ENCODE data around the gene CYREN.

Gene CYREN

DNA sequence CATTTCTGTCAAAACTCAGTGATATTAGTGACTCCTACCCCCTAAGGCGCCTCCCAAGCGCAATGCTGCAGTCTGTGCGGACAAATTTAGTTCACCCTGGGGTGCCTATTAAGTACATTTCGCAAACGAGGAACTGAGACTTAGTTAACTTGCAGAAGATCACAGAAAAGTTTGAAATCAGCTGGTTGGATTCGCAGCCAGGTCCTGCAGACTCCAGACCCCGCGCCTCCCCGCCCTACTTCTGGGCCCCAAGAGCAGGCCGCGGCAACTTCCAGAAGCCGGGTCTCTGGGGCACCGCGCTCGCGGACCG lies 588 bp downstream of the CYREN start:
- no peaks in the 10 kb centered on the region for H3K36me3 ChIP-seq (ENCODE audit: control insufficient read depth, insufficient read depth, low read length)
- peak overlapping the region; percentile 81 for H3K27ac ChIP-seq
- peaks cover 12% of the 10 kb centered on the region for H3K4me1 ChIP-seq
- H3K9ac ChIP-seq: peak overlapping the region; percentile 73
- peak overlapping the region; percentile 76 for H3K4me3 ChIP-seq (ENCODE audit: low read depth, low read length)
- TF ChIP-seq, protein P1, sequence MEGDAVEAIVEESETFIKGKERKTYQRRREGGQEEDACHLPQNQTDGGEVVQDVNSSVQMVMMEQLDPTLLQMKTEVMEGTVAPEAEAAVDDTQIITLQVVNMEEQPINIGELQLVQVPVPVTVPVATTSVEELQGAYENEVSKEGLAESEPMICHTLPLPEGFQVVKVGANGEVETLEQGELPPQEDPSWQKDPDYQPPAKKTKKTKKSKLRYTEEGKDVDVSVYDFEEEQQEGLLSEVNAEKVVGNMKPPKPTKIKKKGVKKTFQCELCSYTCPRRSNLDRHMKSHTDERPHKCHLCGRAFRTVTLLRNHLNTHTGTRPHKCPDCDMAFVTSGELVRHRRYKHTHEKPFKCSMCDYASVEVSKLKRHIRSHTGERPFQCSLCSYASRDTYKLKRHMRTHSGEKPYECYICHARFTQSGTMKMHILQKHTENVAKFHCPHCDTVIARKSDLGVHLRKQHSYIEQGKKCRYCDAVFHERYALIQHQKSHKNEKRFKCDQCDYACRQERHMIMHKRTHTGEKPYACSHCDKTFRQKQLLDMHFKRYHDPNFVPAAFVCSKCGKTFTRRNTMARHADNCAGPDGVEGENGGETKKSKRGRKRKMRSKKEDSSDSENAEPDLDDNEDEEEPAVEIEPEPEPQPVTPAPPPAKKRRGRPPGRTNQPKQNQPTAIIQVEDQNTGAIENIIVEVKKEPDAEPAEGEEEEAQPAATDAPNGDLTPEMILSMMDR (IDR thresholded peaks at IDR 0.05): no peak
- no peaks in the 10 kb centered on the region for H3K27me3 ChIP-seq (ENCODE audit: control insufficient read depth, insufficient read depth, low read length)
- peaks cover 5% of the 10 kb centered on the region for H3K79me2 ChIP-seq
- peak overlapping the region; percentile 92 for H3K4me2 ChIP-seq (ENCODE audit: low read length)
- H3K9me3 ChIP-seq (ENCODE audit: control insufficient read depth, low read length): no peaks in the 10 kb centered on the region
- peak overlapping the region; percentile 92 for H2AFZ ChIP-seq

DNA sequence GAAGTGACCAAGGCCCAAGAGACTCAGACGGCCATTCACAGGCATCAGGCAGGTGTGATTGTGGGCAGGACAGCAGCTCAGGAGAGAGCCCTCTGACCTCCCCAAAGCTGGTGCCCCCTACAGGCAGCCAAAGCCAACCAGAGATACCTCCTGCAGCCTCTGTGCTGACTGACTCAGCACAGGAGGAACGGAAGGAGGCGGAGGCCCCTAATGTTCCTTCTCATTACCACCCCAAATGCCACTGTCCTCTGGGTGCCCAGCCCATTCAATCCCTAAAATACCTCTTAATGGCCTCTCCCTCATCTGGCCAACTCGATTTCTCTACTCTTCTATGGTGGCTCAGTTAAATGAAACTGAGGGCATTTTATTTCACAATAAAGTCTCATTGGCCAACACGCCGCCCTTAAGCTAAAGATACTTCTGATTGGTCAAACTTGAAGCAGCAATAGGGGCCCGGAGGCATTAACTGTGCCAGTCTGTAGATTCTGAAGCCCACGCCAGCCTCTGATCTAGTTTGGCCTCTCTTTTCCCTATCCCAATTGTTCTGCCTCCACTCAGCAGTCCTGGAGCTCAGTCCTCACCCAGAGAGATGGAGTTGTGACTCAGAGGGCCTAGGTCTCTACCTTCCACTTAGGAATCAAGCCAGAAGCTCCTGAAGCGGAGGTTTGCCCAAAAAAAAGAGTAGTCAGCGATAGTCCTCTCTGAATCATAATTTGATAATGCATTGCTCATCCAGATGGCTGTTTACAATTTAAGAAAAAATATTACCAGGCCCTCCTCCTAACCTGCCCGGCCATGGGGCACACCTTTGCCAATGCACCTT lies 1.2 kb downstream of the CYREN start:
- Histone ChIP-seq H3K4me1 (peaks cover 12% of the 10 kb centered on the region), H3K4me2 (ENCODE audit: low read length) (peak overlapping the region; percentile 92), H3K36me3 (ENCODE audit: control insufficient read depth, insufficient read depth, low read length) (no peaks in the 10 kb centered on the region), H3K27me3 (ENCODE audit: control insufficient read depth, insufficient read depth, low read length) (no peaks in the 10 kb centered on the region), H3K79me2 (peaks cover 5% of the 10 kb centered on the region), H2AFZ (peak overlapping the region; percentile 92), H3K9ac (peak overlapping the region; percentile 73), H3K9me3 (ENCODE audit: control insufficient read depth, low read length) (no peaks in the 10 kb centered on the region), H3K27ac (peak overlapping the region; percentile 81), H3K4me3 (ENCODE audit: low read depth, low read length) (peak overlapping the region; percentile 76)
- TF ChIP-seq, protein P1 (IDR thresholded peaks at IDR 0.05): peak; percentile 14

DNA sequence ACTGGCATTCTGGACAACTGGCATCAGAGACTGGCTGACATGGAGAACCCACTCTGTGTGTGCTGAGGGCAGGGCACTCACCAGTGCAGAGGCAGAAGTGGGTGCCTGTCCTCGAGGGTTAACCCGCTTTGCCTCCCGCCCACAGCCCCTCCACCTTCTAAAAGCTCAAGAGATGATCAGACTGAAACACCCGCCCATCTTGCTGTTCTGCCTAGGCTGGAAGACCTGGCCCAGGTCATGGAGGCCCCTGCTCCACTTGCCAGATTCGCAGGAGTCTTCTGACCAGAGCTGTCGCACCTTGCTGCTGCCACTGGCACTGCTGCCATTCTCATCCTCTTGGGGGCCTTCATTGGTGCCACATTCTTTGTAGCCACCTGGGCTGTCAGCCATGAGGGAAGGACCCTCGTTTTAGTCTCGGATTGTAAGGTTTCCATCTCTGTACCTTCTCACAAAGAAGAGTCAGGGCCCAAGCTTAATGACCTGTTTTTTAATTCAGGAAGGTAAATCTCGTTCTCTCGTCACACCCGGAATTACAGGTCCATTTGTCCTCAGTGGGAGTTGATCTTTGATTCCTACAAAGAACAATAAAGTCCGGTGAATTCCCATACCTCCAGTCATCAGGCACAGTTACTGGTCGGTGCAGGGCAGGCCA lies 1.9 kb downstream of the CYREN start:
- H3K4me1 ChIP-seq: peaks cover 12% of the 10 kb centered on the region
- no peak overlapping the region for H3K4me3 ChIP-seq (ENCODE audit: low read depth, low read length)
- no peak overlapping the region for H3K9ac ChIP-seq
- H3K27ac ChIP-seq: no peak overlapping the region
- no peak overlapping the region for H2AFZ ChIP-seq
- H3K79me2 ChIP-seq: peaks cover 5% of the 10 kb centered on the region
- no peak overlapping the region for H3K4me2 ChIP-seq (ENCODE audit: low read length)
- H3K9me3 ChIP-seq (ENCODE audit: control insufficient read depth, low read length): no peaks in the 10 kb centered on the region
- H3K36me3 ChIP-seq (ENCODE audit: control insufficient read depth, insufficient read depth, low read length): no peaks in the 10 kb centered on the region
- TF ChIP-seq, protein P1 (IDR thresholded peaks at IDR 0.05): no peak
- H3K27me3 ChIP-seq (ENCODE audit: control insufficient read depth, insufficient read depth, low read length): no peaks in the 10 kb centered on the region

DNA sequence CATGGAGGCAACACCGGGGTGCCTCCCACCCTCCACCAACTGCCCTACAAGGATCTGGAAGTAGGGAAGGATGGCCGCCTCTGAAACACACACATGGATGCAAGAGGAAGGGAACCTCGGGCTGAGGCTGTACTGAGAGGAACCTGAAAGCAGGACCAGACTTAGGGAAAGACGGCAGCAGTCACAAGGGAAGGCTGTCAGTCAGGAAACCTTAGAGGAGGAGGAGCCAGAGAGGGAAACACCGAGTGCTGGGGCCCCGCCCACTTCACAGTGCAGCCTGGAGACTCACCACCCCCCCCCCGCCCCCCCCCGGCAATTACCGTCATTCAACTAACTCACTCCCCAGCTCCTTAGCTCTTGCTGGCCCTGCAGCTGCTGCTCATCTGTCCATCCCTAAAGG lies 2.5 kb downstream of the CYREN start:
- Histone ChIP-seq H3K4me2 (ENCODE audit: low read length) (no peak overlapping the region), H3K36me3 (ENCODE audit: control insufficient read depth, insufficient read depth, low read length) (no peaks in the 10 kb centered on the region), H3K4me3 (ENCODE audit: low read depth, low read length) (no peak overlapping the region), H3K79me2 (peaks cover 5% of the 10 kb centered on the region), H3K27ac (no peak overlapping the region), H3K4me1 (peaks cover 12% of the 10 kb centered on the region), H3K27me3 (ENCODE audit: control insufficient read depth, insufficient read depth, low read length) (no peaks in the 10 kb centered on the region), H3K9me3 (ENCODE audit: control insufficient read depth, low read length) (no peaks in the 10 kb centered on the region), H2AFZ (no peak overlapping the region), H3K9ac (no peak overlapping the region)
- TF ChIP-seq, protein P1 (IDR thresholded peaks at IDR 0.05): no peak
